ENCODE results near the gene LHX4.

The LHX4 gene

GRCh38 chr1:180294711-180295110, 64.6 kb downstream of the LHX4 start:
- DNase-seq (ENCODE audit: low spot score in 2 of 2) (no peak), ATAC-seq (no peak)
- H3K27ac Mint-ChIP-seq, result no peak overlapping the region
- H3K36me3 Mint-ChIP-seq, result no peaks in the 10 kb centered on the region
- no peak overlapping the region for H3K4me3 Mint-ChIP-seq
- H3K4me1 Mint-ChIP-seq, result peaks cover 10% of the 10 kb centered on the region
- H3K9me3 Mint-ChIP-seq, result no peaks in the 10 kb centered on the region

- H3K36me3 Mint-ChIP-seq, result no peaks in the 10 kb centered on the region
- H3K4me3 Mint-ChIP-seq, result no peak overlapping the region
- H3K4me1 Mint-ChIP-seq, result peaks cover 2% of the 10 kb centered on the region
- no peaks in the 10 kb centered on the region for H3K9me3 Mint-ChIP-seq
- DNase-seq (ENCODE audit: low spot score in 2 of 2) (no peak), ATAC-seq (no peak)
- H3K27ac Mint-ChIP-seq, result no peak overlapping the region
These were observed 65.9 kb downstream of the LHX4 start for GRCh38 chr1:180295999-180296398.

DNA sequence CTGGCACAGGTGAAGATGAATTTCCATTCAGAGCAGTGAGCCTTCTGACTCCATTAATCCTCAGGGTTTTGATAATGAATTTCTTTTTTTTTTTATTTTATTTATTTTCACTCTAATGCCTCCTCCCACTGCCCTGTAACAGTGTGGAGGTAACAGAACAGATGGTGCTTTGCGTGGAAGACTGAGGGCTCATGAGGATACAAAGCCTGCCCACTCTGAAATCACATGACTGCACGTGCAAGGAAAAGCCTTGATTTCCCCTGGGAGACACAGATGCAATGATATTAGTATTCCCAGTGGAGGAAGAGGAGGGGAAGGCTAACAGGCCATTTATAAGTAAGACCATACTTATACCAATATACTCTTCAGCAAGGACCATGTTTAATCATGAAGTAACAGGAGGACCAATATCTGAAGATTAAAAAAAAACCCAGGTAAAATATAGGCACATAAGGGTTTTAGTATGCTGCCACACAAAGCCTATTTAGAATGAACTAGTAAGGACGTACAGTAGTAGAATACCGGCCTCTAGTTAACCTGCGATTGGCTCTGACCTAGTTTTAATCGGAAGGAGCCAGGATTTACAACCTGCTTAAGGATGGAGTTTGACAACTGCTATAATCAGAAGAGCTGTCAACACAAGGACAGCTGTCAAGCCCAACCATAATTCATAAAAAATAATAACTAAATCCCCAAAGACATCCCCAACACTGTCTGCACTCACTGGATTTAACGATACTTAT, 69.6 kb downstream of the LHX4 start:
- Mint-ChIP-seq H3K27ac (no peak overlapping the region), H3K36me3 (no peaks in the 10 kb centered on the region), H3K4me3 (no peak overlapping the region)

DNA sequence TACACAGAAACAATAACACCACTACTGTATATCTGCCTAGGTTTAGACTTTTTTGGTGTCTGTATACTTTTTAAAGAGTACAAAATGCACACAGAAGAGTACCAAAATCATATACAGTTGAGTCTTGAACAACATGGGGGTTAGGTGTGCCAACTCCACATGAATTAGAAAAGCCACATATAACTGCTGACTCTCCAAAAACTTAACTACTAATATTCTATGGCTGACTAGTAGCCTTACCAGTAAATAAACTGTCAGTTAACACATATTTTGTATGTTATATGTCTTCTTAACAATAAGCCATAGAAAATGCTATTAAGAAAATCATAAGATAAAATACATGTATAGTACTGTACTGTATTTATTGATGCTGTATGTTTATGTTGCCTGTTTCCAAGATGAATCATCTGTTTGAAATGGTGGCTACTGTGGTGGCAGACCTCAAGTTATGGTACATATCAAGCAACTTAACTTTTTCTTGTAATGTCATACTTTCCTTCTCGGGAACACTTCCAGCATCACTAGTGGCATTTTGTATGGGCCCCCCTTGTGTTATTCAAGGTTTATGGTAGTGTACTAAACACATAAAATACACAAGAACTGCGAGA, 71.2 kb downstream of the LHX4 start:
- Mint-ChIP-seq H3K4me1 (no peaks in the 10 kb centered on the region), H3K4me3 (no peak overlapping the region), H3K9me3 (peaks cover under 1% of the 10 kb centered on the region), H3K36me3 (no peaks in the 10 kb centered on the region), H3K27ac (no peak overlapping the region)
- ATAC-seq (peak; percentile 56), DNase-seq (ENCODE audit: low spot score in 2 of 2) (no peak)

More for the DNA sequence above, 69.6 kb downstream of the LHX4 start:
- DNase-seq (ENCODE audit: low spot score in 2 of 2) (no peak), ATAC-seq (no peak)
- H3K4me1 Mint-ChIP-seq, result no peaks in the 10 kb centered on the region
- H3K9me3 Mint-ChIP-seq, result no peaks in the 10 kb centered on the region

DNA sequence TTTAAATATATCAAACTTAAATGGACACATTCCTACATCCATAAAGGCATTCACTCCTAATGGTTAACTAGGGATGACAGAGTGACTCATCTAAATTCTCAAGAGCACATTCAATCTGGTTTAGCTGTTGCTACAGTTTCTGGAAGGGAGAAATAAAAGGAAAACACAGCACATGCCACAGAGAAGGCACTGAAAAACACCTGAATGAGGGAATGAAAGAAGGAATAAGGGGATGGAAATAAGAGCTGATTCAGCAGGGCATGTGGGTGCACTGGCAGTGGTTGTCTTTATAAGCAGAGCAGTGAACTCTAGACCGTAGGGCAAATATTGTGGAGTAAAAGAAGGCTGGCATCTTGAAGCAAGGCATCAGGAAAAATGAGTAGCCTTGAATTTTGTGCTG, 79.3 kb downstream of the LHX4 start:
- Mint-ChIP-seq H3K4me1 (no peaks in the 10 kb centered on the region), H3K27ac (no peak overlapping the region), H3K36me3 (no peaks in the 10 kb centered on the region), H3K9me3 (peaks cover 9% of the 10 kb centered on the region), H3K4me3 (no peak overlapping the region)
- ATAC-seq (no peak), DNase-seq (ENCODE audit: low spot score in 2 of 2) (no peak)

- Mint-ChIP-seq H3K9me3 (peaks cover 9% of the 10 kb centered on the region), H3K4me3 (no peak overlapping the region), H3K4me1 (no peaks in the 10 kb centered on the region), H3K27ac (no peak overlapping the region), H3K36me3 (no peaks in the 10 kb centered on the region)
- DNase-seq (ENCODE audit: low spot score in 2 of 2), result no peak
- ATAC-seq, result no peak
These were observed 80.0 kb downstream of the LHX4 start for GRCh38 chr1:180310095-180310494.

GRCh38 chr1:180311011-180311730, 81.1 kb downstream of the LHX4 start:
- ATAC-seq (no peak), DNase-seq (ENCODE audit: low spot score in 2 of 2) (no peak)
- Mint-ChIP-seq H3K9me3 (peaks cover 9% of the 10 kb centered on the region), H3K4me3 (no peak overlapping the region), H3K36me3 (no peaks in the 10 kb centered on the region), H3K27ac (no peak overlapping the region), H3K4me1 (no peaks in the 10 kb centered on the region)

GRCh38 chr1:180312926-180313325, 82.9 kb downstream of the LHX4 start:
- ATAC-seq, result no peak
- no peaks in the 10 kb centered on the region for H3K36me3 Mint-ChIP-seq
- H3K9me3 Mint-ChIP-seq, result peaks cover 2% of the 10 kb centered on the region
- DNase-seq (ENCODE audit: low spot score in 2 of 2), result no peak
- H3K4me3 Mint-ChIP-seq, result no peak overlapping the region
- H3K4me1 Mint-ChIP-seq, result no peaks in the 10 kb centered on the region
- H3K27ac Mint-ChIP-seq, result no peak overlapping the region

GRCh38 chr1:180327089-180327488, 97.0 kb downstream of the LHX4 start:
- DNase-seq (ENCODE audit: low spot score in 2 of 2) (no peak), ATAC-seq (no peak)
- Mint-ChIP-seq H3K4me3 (no peak overlapping the region), H3K36me3 (peaks cover 5% of the 10 kb centered on the region), H3K27ac (no peak overlapping the region), H3K4me1 (no peaks in the 10 kb centered on the region), H3K9me3 (peaks cover 13% of the 10 kb centered on the region)

Measured in stimulated activated effector memory CD8-positive, alpha-beta T cell treated with anti-CD3 and anti-CD28 coated beads, Interleukin-12 subunit alpha, Interleukin-12 subunit beta, amount 100 ng/mL, for 72 hours (primary cell).